ENCODE data around the gene FRMPD4.

Gene FRMPD4

GRCh38 chrX:12234534-12235329 lies 96.5 kb downstream of the FRMPD4 start:
- no peak for TF ChIP-seq GLIS3 (CRISPR knock-in tag; IDR thresholded peaks at IDR 0.05)
- no peak for TF ChIP-seq ZFP3 (CRISPR knock-in tag; IDR thresholded peaks at IDR 0.05)
- no peak for TF ChIP-seq ISL1 (CRISPR knock-in tag; IDR thresholded peaks at IDR 0.05)
- TF ChIP-seq, protein P1, sequence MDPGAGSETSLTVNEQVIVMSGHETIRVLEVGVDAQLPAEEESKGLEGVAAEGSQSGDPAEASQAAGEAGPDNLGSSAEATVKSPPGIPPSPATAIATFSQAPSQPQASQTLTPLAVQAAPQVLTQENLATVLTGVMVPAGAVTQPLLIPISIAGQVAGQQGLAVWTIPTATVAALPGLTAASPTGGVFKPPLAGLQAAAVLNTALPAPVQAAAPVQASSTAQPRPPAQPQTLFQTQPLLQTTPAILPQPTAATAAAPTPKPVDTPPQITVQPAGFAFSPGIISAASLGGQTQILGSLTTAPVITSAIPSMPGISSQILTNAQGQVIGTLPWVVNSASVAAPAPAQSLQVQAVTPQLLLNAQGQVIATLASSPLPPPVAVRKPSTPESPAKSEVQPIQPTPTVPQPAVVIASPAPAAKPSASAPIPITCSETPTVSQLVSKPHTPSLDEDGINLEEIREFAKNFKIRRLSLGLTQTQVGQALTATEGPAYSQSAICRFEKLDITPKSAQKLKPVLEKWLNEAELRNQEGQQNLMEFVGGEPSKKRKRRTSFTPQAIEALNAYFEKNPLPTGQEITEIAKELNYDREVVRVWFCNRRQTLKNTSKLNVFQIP (CRISPR knock-in tag; IDR thresholded peaks at IDR 0.05; ENCODE audit: borderline replicate concordance, low read depth) = no peak
- no peak for TF ChIP-seq ARNTL (CRISPR knock-in tag; IDR thresholded peaks at IDR 0.05; ENCODE audit: borderline replicate concordance, low read depth)
- TF ChIP-seq TCF4 (CRISPR knock-in tag; IDR thresholded peaks at IDR 0.05; ENCODE audit: borderline replicate concordance) = no peak
- ATAC-seq = no peak

DNA sequence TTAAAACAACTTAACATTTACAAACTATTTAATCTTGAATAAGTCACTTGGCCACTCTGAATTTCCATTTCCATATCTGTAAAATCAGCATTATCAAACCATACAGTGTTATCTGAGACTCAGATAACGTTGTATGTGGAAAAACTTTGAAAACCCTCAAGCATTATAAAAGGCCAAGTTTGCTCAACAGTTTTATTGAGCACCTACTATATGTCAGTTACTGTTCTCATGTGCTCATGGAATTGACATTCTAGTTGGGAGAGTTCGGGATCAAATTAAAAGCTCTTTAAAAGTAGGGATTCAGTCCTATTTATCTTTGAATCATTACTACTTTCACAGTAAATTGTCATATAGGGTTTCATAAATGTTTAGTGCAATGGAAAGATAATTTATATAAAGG lies 97.9 kb downstream of the FRMPD4 start:
- no peak for TF ChIP-seq ISL1 (CRISPR knock-in tag; IDR thresholded peaks at IDR 0.05)
- no peak for TF ChIP-seq GLIS3 (CRISPR knock-in tag; IDR thresholded peaks at IDR 0.05)
- TF ChIP-seq ZNF8 (CRISPR knock-in tag; IDR thresholded peaks at IDR 0.05) = no peak
- TF ChIP-seq, protein P2, sequence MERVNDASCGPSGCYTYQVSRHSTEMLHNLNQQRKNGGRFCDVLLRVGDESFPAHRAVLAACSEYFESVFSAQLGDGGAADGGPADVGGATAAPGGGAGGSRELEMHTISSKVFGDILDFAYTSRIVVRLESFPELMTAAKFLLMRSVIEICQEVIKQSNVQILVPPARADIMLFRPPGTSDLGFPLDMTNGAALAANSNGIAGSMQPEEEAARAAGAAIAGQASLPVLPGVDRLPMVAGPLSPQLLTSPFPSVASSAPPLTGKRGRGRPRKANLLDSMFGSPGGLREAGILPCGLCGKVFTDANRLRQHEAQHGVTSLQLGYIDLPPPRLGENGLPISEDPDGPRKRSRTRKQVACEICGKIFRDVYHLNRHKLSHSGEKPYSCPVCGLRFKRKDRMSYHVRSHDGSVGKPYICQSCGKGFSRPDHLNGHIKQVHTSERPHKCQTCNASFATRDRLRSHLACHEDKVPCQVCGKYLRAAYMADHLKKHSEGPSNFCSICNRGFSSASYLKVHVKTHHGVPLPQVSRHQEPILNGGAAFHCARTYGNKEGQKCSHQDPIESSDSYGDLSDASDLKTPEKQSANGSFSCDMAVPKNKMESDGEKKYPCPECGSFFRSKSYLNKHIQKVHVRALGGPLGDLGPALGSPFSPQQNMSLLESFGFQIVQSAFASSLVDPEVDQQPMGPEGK (CRISPR knock-in tag; IDR thresholded peaks at IDR 0.05; ENCODE audit: borderline replicate concordance) = no peak
- no peak for TF ChIP-seq ZNF70 (CRISPR knock-in tag; IDR thresholded peaks at IDR 0.05)
- TF ChIP-seq BACH2 (CRISPR knock-in tag; IDR thresholded peaks at IDR 0.05; ENCODE audit: borderline replicate concordance) = no peak
- TF ChIP-seq TCF4 (CRISPR knock-in tag; IDR thresholded peaks at IDR 0.05; ENCODE audit: borderline replicate concordance) = no peak
- TF ChIP-seq ARNTL (CRISPR knock-in tag; IDR thresholded peaks at IDR 0.05; ENCODE audit: borderline replicate concordance, low read depth) = no peak
- TF ChIP-seq, protein P3, sequence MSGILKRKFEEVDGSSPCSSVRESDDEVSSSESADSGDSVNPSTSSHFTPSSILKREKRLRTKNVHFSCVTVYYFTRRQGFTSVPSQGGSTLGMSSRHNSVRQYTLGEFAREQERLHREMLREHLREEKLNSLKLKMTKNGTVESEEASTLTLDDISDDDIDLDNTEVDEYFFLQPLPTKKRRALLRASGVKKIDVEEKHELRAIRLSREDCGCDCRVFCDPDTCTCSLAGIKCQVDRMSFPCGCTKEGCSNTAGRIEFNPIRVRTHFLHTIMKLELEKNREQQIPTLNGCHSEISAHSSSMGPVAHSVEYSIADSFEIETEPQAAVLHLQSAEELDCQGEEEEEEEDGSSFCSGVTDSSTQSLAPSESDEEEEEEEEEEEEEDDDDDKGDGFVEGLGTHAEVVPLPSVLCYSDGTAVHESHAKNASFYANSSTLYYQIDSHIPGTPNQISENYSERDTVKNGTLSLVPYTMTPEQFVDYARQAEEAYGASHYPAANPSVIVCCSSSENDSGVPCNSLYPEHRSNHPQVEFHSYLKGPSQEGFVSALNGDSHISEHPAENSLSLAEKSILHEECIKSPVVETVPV (CRISPR knock-in tag; IDR thresholded peaks at IDR 0.05) = no peak
- TF ChIP-seq, protein P1 (CRISPR knock-in tag; IDR thresholded peaks at IDR 0.05; ENCODE audit: borderline replicate concordance, low read depth) = no peak
- TF ChIP-seq RARB (CRISPR knock-in tag; IDR thresholded peaks at IDR 0.05) = no peak
- TF ChIP-seq ZC3H10 (CRISPR knock-in tag; IDR thresholded peaks at IDR 0.05) = no peak
- TF ChIP-seq, protein P4, sequence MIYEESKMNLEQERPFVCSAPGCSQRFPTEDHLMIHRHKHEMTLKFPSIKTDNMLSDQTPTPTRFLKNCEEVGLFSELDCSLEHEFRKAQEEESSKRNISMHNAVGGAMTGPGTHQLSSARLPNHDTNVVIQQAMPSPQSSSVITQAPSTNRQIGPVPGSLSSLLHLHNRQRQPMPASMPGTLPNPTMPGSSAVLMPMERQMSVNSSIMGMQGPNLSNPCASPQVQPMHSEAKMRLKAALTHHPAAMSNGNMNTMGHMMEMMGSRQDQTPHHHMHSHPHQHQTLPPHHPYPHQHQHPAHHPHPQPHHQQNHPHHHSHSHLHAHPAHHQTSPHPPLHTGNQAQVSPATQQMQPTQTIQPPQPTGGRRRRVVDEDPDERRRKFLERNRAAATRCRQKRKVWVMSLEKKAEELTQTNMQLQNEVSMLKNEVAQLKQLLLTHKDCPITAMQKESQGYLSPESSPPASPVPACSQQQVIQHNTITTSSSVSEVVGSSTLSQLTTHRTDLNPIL (CRISPR knock-in tag; IDR thresholded peaks at IDR 0.05; ENCODE audit: low read depth) = no peak

GRCh38 chrX:12237131-12237530 lies 98.9 kb downstream of the FRMPD4 start:
- no peak for TF ChIP-seq SNAI2 (CRISPR knock-in tag; IDR thresholded peaks at IDR 0.05)
- TF ChIP-seq BACH2 (CRISPR knock-in tag; IDR thresholded peaks at IDR 0.05; ENCODE audit: borderline replicate concordance) = no peak
- TF ChIP-seq, protein P5, sequence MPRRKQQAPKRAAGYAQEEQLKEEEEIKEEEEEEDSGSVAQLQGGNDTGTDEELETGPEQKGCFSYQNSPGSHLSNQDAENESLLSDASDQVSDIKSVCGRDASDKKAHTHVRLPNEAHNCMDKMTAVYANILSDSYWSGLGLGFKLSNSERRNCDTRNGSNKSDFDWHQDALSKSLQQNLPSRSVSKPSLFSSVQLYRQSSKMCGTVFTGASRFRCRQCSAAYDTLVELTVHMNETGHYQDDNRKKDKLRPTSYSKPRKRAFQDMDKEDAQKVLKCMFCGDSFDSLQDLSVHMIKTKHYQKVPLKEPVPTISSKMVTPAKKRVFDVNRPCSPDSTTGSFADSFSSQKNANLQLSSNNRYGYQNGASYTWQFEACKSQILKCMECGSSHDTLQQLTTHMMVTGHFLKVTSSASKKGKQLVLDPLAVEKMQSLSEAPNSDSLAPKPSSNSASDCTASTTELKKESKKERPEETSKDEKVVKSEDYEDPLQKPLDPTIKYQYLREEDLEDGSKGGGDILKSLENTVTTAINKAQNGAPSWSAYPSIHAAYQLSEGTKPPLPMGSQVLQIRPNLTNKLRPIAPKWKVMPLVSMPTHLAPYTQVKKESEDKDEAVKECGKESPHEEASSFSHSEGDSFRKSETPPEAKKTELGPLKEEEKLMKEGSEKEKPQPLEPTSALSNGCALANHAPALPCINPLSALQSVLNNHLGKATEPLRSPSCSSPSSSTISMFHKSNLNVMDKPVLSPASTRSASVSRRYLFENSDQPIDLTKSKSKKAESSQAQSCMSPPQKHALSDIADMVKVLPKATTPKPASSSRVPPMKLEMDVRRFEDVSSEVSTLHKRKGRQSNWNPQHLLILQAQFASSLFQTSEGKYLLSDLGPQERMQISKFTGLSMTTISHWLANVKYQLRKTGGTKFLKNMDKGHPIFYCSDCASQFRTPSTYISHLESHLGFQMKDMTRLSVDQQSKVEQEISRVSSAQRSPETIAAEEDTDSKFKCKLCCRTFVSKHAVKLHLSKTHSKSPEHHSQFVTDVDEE (CRISPR knock-in tag; IDR thresholded peaks at IDR 0.05) = no peak
- TF ChIP-seq PPARA (CRISPR knock-in tag; IDR thresholded peaks at IDR 0.05; ENCODE audit: borderline replicate concordance) = no peak
- TF ChIP-seq ZNF565 (CRISPR knock-in tag; conservative IDR thresholded peaks at IDR 0.05; ENCODE audit: low read depth) = no peak
- TF ChIP-seq RARB (CRISPR knock-in tag; IDR thresholded peaks at IDR 0.05) = no peak
- TF ChIP-seq ZC3H10 (CRISPR knock-in tag; IDR thresholded peaks at IDR 0.05) = no peak
- no peak for ATAC-seq

More for the DNA sequence above, 97.9 kb downstream of the FRMPD4 start:
- ATAC-seq = no peak

Data from SK-N-SH treated with all-trans-retinoic acid at 6 μM for 48 hours (cell line).